ENCODE results near the gene SGTA. TPM values are rescaled to one million over a fixed set of nuclear protein-coding genes. Genes with fewer than 3 reads are reported as not detected.

Gene SGTA
- polyA plus RNA-seq, 3 donors, result 21.6 to 35.4 (median 22.0) TPM

DNA sequence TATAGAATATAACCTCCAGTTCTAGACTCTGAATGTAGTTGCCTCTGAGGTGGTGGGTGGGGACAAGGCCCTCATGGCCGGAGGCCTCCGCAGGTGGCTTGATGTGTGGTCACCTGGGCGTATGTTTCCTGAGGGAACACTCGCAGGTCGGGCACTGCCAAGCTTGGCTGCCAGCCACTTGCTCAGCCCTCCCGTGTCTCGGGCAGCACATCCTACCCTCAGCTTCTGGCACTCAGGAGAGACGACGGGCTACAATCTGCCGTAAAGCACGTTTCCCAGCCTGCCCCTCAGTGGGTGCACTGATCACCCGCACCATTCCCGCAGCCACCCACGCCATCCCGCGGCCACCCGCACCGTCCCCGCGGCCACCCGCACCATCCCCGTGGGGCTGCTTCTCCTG lies 17.4 kb upstream of the SGTA start:
- H2AFZ ChIP-seq (ENCODE audit: insufficient read depth, low read depth, low read length, poor library complexity, severe bottlenecking), result no peak overlapping the region
- TF ChIP-seq, protein P1, sequence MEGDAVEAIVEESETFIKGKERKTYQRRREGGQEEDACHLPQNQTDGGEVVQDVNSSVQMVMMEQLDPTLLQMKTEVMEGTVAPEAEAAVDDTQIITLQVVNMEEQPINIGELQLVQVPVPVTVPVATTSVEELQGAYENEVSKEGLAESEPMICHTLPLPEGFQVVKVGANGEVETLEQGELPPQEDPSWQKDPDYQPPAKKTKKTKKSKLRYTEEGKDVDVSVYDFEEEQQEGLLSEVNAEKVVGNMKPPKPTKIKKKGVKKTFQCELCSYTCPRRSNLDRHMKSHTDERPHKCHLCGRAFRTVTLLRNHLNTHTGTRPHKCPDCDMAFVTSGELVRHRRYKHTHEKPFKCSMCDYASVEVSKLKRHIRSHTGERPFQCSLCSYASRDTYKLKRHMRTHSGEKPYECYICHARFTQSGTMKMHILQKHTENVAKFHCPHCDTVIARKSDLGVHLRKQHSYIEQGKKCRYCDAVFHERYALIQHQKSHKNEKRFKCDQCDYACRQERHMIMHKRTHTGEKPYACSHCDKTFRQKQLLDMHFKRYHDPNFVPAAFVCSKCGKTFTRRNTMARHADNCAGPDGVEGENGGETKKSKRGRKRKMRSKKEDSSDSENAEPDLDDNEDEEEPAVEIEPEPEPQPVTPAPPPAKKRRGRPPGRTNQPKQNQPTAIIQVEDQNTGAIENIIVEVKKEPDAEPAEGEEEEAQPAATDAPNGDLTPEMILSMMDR (IDR thresholded peaks at IDR 0.05), result no peak
- no peak overlapping the region for H3K27ac ChIP-seq (ENCODE audit: low read depth in 1 of 2, low read length in 2 of 2)
- H3K9me3 ChIP-seq (replicated peaks in 1 of 2; ENCODE audit: control insufficient read depth in 1 of 2, insufficient read depth in 1 of 2, low read length in 2 of 2), result no peaks in the 10 kb centered on the region
- Mint-ChIP-seq H3K27ac (no peak overlapping the region), H3K9me3 (peaks cover 0 to 5% (median 0%) of the 10 kb centered on the region in 7 donors), H3K36me3 (peaks cover 32 to 85% of the 10 kb centered on the region in 2 donors), H3K4me1 (no peaks in the 10 kb centered on the region), H3K27me3 (ENCODE audit: low read depth in 3 of 3) (peaks cover 0 to 4% (median 0%) of the 10 kb centered on the region in 3 donors), H3K4me3 (no peak overlapping the region)
- intact Hi-C loops (cut with micrococcal nuclease), result no loop called here
- no peak overlapping the region for H3K4me2 ChIP-seq (replicated peaks; ENCODE audit: extremely low read depth, low read length, poor library complexity, severe bottlenecking)
- WGBS (ENCODE audit: insufficient coverage), result 97% methylated on average over 22 of the region's 22 CpGs
- H3K9ac ChIP-seq (ENCODE audit: insufficient read depth, low read length, poor library complexity, severe bottlenecking), result no peak overlapping the region
- peaks cover 25 to 53% of the 10 kb centered on the region in 2 donors for H3K36me3 ChIP-seq (replicated peaks in 1 of 2; ENCODE audit: control insufficient read depth in 1 of 2, insufficient read depth in 2 of 2, low read length in 2 of 2)
- no peaks in the 10 kb centered on the region for H3K27me3 ChIP-seq (ENCODE audit: control insufficient read depth in 2 of 2, insufficient read depth in 2 of 2, low read length in 2 of 2)
- H3K4me3 ChIP-seq (replicated peaks in 1 of 3; ENCODE audit: low read depth in 2 of 3, low read length in 3 of 3), result no peak overlapping the region
- no peaks in the 10 kb centered on the region for H4K20me1 ChIP-seq (ENCODE audit: insufficient read depth, low read length)
- DNase-seq, result no peak
- H3K79me2 ChIP-seq (ENCODE audit: insufficient read depth, low read length), result no peaks in the 10 kb centered on the region
- H3K4me1 ChIP-seq (ENCODE audit: control insufficient read depth in 1 of 2, insufficient read depth in 2 of 2, low read length in 2 of 2), result no peaks in the 10 kb centered on the region

DNA sequence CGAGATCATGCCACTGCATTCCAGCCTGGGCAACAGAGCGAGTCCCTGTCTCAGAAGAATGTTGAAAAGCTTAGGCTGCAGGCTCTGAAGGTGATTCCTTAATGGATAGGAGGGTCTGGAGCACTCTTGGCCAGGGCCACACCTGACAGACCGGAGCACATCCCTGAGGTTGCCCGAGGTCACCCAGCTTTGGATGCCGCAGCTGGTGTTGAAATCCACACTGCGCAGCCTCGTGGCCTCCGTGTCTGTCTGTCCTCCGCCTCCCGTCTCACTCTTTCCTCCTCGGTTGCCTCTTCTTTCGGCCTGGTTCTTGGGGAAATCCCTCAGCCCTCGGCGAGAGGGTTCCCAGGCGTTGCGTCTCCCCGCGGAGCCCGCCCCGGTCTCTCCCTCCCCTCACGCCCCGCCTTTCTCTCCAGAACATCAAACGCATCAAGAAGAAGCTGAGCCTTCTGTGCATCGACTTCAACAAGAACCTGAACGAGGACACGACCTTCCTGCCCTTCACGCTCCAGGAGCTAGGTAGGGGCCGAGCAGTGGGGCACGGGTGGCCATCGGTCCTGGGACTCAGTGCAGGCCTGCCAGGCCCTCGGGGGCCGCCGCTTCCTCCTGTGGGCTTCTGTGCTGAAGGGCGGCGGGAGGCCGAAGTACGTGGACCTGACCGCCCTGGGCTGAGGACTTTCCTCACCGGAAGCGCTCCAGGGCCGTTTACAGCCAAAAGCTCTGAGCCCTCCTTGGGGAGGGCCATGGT lies 16.4 kb upstream of the SGTA start:
- Mint-ChIP-seq H3K27ac (peak overlapping the region in 2 of 7 donors; percentile 20 to 21), H3K27me3 (ENCODE audit: low read depth in 3 of 3) (peaks cover 0 to 4% (median 0%) of the 10 kb centered on the region in 3 donors), H3K9me3 (peaks cover 0 to 5% (median 0%) of the 10 kb centered on the region in 7 donors), H3K36me3 (peaks cover 38 to 85% of the 10 kb centered on the region in 2 donors), H3K4me3 (no peak overlapping the region), H3K4me1 (no peaks in the 10 kb centered on the region)
- Histone ChIP-seq H3K27ac (ENCODE audit: low read depth in 1 of 2, low read length in 2 of 2) (no peak overlapping the region), H3K4me3 (replicated peaks in 1 of 3; ENCODE audit: low read depth in 2 of 3, low read length in 3 of 3) (no peak overlapping the region), H3K4me1 (ENCODE audit: control insufficient read depth in 1 of 2, insufficient read depth in 2 of 2, low read length in 2 of 2) (no peaks in the 10 kb centered on the region), H3K36me3 (replicated peaks in 1 of 2; ENCODE audit: control insufficient read depth in 1 of 2, insufficient read depth in 2 of 2, low read length in 2 of 2) (peaks cover 21 to 50% of the 10 kb centered on the region in 2 donors), H3K9ac (ENCODE audit: insufficient read depth, low read length, poor library complexity, severe bottlenecking) (no peak overlapping the region), H4K20me1 (ENCODE audit: insufficient read depth, low read length) (no peaks in the 10 kb centered on the region), H3K27me3 (ENCODE audit: control insufficient read depth in 2 of 2, insufficient read depth in 2 of 2, low read length in 2 of 2) (no peaks in the 10 kb centered on the region), H3K9me3 (replicated peaks in 1 of 2; ENCODE audit: control insufficient read depth in 1 of 2, insufficient read depth in 1 of 2, low read length in 2 of 2) (no peaks in the 10 kb centered on the region), H3K79me2 (ENCODE audit: insufficient read depth, low read length) (no peaks in the 10 kb centered on the region), H3K4me2 (replicated peaks; ENCODE audit: extremely low read depth, low read length, poor library complexity, severe bottlenecking) (no peak overlapping the region), H2AFZ (ENCODE audit: insufficient read depth, low read depth, low read length, poor library complexity, severe bottlenecking) (no peak overlapping the region)
- 93% methylated on average over 41 of the region's 41 CpGs for WGBS (ENCODE audit: insufficient coverage)
- no peak for DNase-seq
- intact Hi-C loops (cut with micrococcal nuclease), result no loop called here
- TF ChIP-seq, protein P1 (IDR thresholded peaks at IDR 0.05), result no peak
